Effector memory CD8-positive, alpha-beta T cell (primary cell): Measurements from ENCODE around the gene NDUFA11.

Experiments
- ATAC-seq: fragments of 150-1000 bp; cut with Tn5 transposase; replicated peaks from 2 replicates; pipeline ENCODE4 v1.10.0; 2021; ENCODE audit warnings: mild to moderate bottlenecking, moderate library complexity
- DNase-seq, 3 experiments: peaks; one replicate each; pipeline ENCODE4 v3.0.0; 2021
- H3K27ac Mint-ChIP-seq, 2 donors: one replicate each; pipeline ENCODE4 v1.8.0; 2022; ENCODE audit warnings: mild to moderate bottlenecking in 2 of 2, mixed read lengths in 2 of 2, moderate library complexity in 2 of 2
- H3K27me3 Mint-ChIP-seq, 2 donors: one replicate each; pipeline ENCODE4 v1.8.0; 2022; ENCODE audit warnings: mixed read lengths in 2 of 2
- H3K36me3 Mint-ChIP-seq: one replicate; pipeline ENCODE4 v1.8.0; 2022; ENCODE audit warnings: mild to moderate bottlenecking, moderate library complexity, mixed read lengths; ENCODE audit not compliant: insufficient read depth
- H3K4me1 Mint-ChIP-seq, 2 donors: one replicate each; pipeline ENCODE4 v1.8.0; 2022; ENCODE audit warnings: low read depth in 2 of 2, mixed read lengths in 2 of 2
- H3K4me3 Mint-ChIP-seq, 2 donors: one replicate each; pipeline ENCODE4 v1.8.0; 2022; ENCODE audit warnings: mild to moderate bottlenecking in 2 of 2, mixed read lengths in 2 of 2, moderate library complexity in 2 of 2
- H3K9me3 Mint-ChIP-seq, 2 donors: one replicate each; pipeline ENCODE4 v1.8.0; 2022; ENCODE audit warnings: mixed read lengths in 2 of 2
- total RNA-seq, 9 experiments: gene quantifications; one replicate each; lab custom pipeline; 2026; lab: John Stamatoyannopoulos, UW

NDUFA11 gene
- 9.4 to 27.1 (median 17.6) reads per million in 9 experiments for total RNA-seq

DNA sequence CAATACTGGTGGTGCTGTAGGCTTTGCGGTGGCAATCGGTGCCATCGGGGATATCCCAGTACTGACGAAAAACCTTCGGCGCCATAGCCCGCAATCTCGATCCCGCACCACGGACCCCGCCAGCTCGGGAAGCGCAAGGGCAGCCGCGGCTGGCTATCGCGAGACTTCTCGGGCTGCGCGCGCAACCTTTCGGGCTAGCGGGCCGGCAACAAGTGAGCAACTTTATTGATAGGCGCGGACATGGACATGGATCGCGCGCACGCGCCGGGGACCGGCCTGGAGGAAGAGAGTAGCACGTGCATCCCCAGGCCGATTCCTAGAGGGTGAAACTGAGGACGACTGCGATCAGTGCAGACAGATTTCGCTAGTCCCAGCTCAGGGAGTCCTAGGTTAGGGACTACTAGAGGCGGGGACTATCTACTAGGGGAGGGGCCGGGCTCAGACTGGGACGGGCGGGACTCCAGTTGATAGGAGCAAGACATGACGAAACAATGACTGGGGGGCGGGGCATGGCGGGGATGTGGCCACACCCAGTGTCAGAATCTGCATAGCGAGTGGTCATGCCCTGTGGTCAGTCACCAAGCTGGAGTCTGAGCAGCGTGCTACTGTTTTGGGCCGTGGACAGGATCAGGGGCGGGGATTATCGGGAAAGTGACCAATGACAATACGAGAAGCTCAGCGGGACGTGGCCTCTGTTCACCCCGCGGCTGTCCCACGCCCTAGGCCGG is at the start of gene NDUFA11:
Gene NDUFA11 (minus strand): TSS at position 167 of the 728 bp plus-strand sequence. CDS start 82 bp downstream, at position 85.
- peak within 1 kb of the TSS; percentile 95 to 98 for H3K27ac Mint-ChIP-seq
- H3K36me3 Mint-ChIP-seq, result peaks cover 24% of the 10 kb centered on the region
- peak; percentile 51 for ATAC-seq
- H3K9me3 Mint-ChIP-seq, result no peaks in the 10 kb centered on the region
- peak; percentile 95 to 96 (median 96) for DNase-seq
- peak within 1 kb of the TSS; percentile 94 to 95 for H3K4me3 Mint-ChIP-seq
- H3K27me3 Mint-ChIP-seq, result no peaks in the 10 kb centered on the region
- peaks cover 22 to 30% of the 10 kb centered on the region in 2 donors for H3K4me1 Mint-ChIP-seq

- H3K36me3 Mint-ChIP-seq, result peaks cover 22% of the 10 kb centered on the region
- peak overlapping the region; percentile 90 to 92 for H3K27ac Mint-ChIP-seq
- peaks cover 72 to 74% of the 10 kb centered on the region in 2 donors for H3K4me1 Mint-ChIP-seq
- peak; percentile 41 for ATAC-seq
- H3K27me3 Mint-ChIP-seq, result no peaks in the 10 kb centered on the region
- DNase-seq, result no peak
- H3K9me3 Mint-ChIP-seq, result no peaks in the 10 kb centered on the region
- peak overlapping the region; percentile 53 to 60 for H3K4me3 Mint-ChIP-seq
Measured at GRCh38 chr19:5953030-5953589, 49.5 kb upstream of the NDUFA11 start.

- ATAC-seq (no peak), DNase-seq (no peak)
- Mint-ChIP-seq H3K27me3 (no peaks in the 10 kb centered on the region), H3K4me3 (peak overlapping the region in 1 of 2 donors; percentile 60), H3K27ac (peak overlapping the region; percentile 90 to 92), H3K9me3 (no peaks in the 10 kb centered on the region), H3K4me1 (peaks cover 74% of the 10 kb centered on the region in 2 donors), H3K36me3 (peaks cover 27% of the 10 kb centered on the region)
Measured at GRCh38 chr19:5952193-5953029, 48.8 kb upstream of the NDUFA11 start.

DNA sequence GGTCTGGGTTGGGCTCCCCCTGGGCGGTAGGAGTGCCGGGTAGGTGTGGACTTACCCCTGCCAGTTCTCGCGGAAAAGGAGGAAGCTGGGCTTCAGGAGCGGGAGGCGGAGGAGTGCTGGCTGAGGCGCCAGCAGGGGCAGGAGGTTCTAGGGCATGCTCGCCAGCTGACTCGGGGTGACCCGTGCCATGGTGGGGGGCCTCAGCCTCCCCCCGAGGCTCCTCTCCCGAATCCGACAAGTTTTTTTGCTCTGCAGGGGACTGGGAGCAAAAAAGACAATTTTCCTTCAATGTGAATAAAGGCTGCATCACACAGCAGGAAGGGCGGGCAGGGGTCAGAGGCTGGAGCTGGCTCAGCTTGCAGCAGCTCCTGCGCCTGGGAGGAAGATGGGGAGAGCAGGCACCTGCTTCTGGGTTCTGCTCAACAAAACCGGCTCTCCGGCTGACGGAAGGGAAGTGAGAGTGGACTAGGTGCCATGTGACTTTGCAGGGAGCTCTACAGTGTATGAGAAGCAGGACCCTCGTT is 47.8 kb upstream of the NDUFA11 start:
- H3K36me3 Mint-ChIP-seq, result peaks cover 23% of the 10 kb centered on the region
- peak overlapping the region in 1 of 2 donors; percentile 21 for H3K4me3 Mint-ChIP-seq
- ATAC-seq, result no peak
- H3K9me3 Mint-ChIP-seq, result no peaks in the 10 kb centered on the region
- peak overlapping the region; percentile 89 to 92 for H3K27ac Mint-ChIP-seq
- peaks cover 70 to 71% of the 10 kb centered on the region in 2 donors for H3K4me1 Mint-ChIP-seq
- H3K27me3 Mint-ChIP-seq, result no peaks in the 10 kb centered on the region
- no peak for DNase-seq

DNA sequence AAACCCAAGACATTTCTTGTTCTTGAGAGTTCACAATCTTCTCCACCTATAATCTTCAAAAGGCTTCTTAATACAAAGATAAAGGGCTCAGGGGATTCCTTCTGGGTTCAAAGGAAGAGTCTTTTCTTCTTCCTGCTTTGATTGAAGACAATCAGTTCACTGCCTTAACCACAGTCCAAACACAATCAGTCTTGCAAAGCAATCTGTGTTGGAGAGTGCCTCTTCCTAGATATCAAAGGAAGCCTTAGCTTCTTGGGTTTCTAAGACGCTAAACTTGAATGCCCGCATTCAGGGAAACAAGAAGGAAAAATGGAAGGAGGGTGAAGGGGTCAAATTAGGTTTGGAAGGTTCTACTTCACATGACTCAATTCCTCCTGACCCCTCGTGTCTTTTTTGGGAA is 47.2 kb upstream of the NDUFA11 start:
- Mint-ChIP-seq H3K4me1 (peaks cover 71% of the 10 kb centered on the region in 2 donors), H3K27ac (peak overlapping the region; percentile 89 to 92)

DNA sequence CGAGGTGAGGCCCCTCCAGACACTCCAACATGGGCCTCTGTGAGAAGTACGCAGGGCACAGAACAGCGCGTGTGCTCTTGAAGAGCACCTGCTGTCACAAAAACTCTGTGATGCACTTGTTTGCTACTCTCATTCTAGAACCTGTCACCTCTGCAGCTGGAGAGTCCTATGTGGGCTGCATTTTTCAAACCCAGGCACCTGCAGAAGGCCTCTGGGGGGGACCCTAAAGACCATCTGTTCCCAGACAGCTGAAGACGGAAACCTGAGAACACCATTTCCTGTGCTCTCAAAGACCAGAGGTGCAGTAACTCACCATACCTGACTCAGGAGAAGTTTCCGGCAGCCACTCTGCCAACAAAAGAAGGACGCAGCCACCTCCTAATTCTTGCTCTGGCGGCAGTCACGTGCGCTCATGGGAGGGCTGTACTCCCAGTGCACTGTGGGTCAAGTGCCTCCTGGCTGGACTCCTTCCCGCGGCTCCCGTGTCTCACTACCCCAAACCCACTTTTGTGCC is 46.3 kb upstream of the NDUFA11 start:
- peaks cover 71 to 75% of the 10 kb centered on the region in 2 donors for H3K4me1 Mint-ChIP-seq
- no peaks in the 10 kb centered on the region for H3K27me3 Mint-ChIP-seq
- H3K9me3 Mint-ChIP-seq, result no peaks in the 10 kb centered on the region
- H3K4me3 Mint-ChIP-seq, result peak overlapping the region; percentile 64 to 72
- peaks cover 24% of the 10 kb centered on the region for H3K36me3 Mint-ChIP-seq
- DNase-seq (no peak), ATAC-seq (peak; percentile 56)
- H3K27ac Mint-ChIP-seq, result peak overlapping the region; percentile 89 to 92

More for the DNA sequence above, 47.2 kb upstream of the NDUFA11 start:
- Mint-ChIP-seq H3K9me3 (no peaks in the 10 kb centered on the region), H3K27me3 (no peaks in the 10 kb centered on the region), H3K4me3 (peak overlapping the region; percentile 64 to 72), H3K36me3 (peaks cover 25% of the 10 kb centered on the region)
- ATAC-seq, result no peak
- no peak for DNase-seq

- DNase-seq (no peak), ATAC-seq (peak; percentile 38)
- Mint-ChIP-seq H3K36me3 (peaks cover 20% of the 10 kb centered on the region), H3K4me1 (peaks cover 68 to 76% of the 10 kb centered on the region in 2 donors), H3K4me3 (peak overlapping the region; percentile 64 to 72), H3K27me3 (no peaks in the 10 kb centered on the region), H3K27ac (peak overlapping the region; percentile 89 to 92), H3K9me3 (no peaks in the 10 kb centered on the region)
Measured at GRCh38 chr19:5948752-5949564, 45.4 kb upstream of the NDUFA11 start.

- Mint-ChIP-seq H3K4me3 (peak overlapping the region; percentile 2 to 54), H3K27me3 (no peaks in the 10 kb centered on the region), H3K36me3 (peaks cover 23% of the 10 kb centered on the region), H3K27ac (peak overlapping the region; percentile 89 to 92), H3K4me1 (peaks cover 57 to 75% of the 10 kb centered on the region in 2 donors), H3K9me3 (no peaks in the 10 kb centered on the region)
- DNase-seq, result no peak
- no peak for ATAC-seq
Measured at GRCh38 chr19:5947435-5947834, 43.8 kb upstream of the NDUFA11 start.

GRCh38 chr19:5943623-5944022 is 40.0 kb upstream of the NDUFA11 start:
- ATAC-seq (no peak), DNase-seq (no peak)
- H3K4me1 Mint-ChIP-seq, result peaks cover 31 to 52% of the 10 kb centered on the region in 2 donors
- H3K4me3 Mint-ChIP-seq, result no peak overlapping the region
- H3K27ac Mint-ChIP-seq, result peak overlapping the region; percentile 28 to 44
- peaks cover 30% of the 10 kb centered on the region for H3K36me3 Mint-ChIP-seq
- H3K9me3 Mint-ChIP-seq, result no peaks in the 10 kb centered on the region
- H3K27me3 Mint-ChIP-seq, result no peaks in the 10 kb centered on the region

DNA sequence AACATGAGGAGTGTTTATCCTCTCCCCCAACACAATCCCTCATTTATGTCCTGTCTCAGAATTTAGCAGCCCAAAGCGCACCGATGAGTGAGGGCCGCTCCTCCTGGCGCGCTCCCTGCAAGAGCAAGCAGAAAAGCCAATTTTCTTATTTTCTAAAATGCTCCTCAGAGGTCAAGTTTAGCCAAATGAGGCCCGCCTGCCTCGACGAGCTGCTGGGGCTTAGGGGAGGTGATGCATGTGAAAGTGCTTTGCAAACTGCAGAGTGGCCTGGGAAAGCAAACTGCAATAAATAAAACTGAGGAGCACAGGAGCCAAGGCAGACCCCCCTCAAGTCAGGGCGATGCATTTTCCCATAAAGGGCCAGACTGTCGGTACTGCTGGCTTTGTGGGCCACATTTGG is 39.5 kb upstream of the NDUFA11 start:
- Mint-ChIP-seq H3K9me3 (no peaks in the 10 kb centered on the region), H3K4me1 (peaks cover 28 to 49% of the 10 kb centered on the region in 2 donors), H3K27me3 (no peaks in the 10 kb centered on the region), H3K4me3 (no peak overlapping the region), H3K36me3 (peaks cover 34% of the 10 kb centered on the region), H3K27ac (peak overlapping the region; percentile 28 to 44)
- no peak for DNase-seq
- ATAC-seq, result no peak

DNA sequence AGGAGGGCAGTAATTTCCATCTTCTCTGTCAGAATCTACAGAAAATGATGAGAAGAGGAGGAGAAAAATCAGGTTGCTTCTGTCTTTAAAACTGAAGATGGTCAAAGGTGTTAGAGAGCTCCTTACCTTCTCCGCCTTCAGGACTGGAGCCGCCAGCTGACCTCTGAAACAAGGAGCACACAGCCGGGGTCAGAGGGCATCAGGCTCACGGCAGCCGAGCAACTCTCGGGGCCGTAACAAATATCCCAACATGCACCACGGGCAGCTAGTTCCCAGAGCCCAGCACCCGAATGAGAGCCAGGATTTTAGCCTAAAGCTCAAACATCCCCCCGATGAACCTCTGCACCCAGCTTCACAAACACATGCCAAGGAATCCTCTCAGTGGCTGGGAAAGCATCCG is 38.1 kb upstream of the NDUFA11 start:
- ATAC-seq (no peak), DNase-seq (no peak)
- H3K9me3 Mint-ChIP-seq, result no peaks in the 10 kb centered on the region
- H3K27ac Mint-ChIP-seq, result peak overlapping the region in 1 of 2 donors; percentile 51
- peaks cover 23 to 42% of the 10 kb centered on the region in 2 donors for H3K4me1 Mint-ChIP-seq
- no peaks in the 10 kb centered on the region for H3K27me3 Mint-ChIP-seq
- peaks cover 39% of the 10 kb centered on the region for H3K36me3 Mint-ChIP-seq
- H3K4me3 Mint-ChIP-seq, result no peak overlapping the region
